ENCODE measurements around the gene NDNF.

Gene NDNF

DNA sequence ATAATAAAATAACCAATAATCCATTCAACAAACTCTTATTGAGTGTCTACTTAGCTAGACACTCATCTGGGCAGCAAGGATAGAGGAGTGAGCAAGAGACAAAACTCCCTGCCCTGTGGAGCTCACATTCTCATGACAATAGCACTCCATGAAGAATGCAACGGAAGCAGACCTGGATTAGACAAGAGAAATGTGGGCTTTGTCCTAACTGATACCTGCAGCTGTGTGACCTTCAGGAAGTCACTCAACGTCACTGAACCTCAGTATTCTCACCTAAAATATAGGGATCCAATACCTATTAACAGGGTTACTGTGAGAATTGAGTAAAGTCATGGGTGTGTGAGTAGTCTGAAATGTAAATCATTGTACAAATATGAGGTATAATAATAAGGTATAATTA is 61.2 kb downstream of the NDNF start:
- no peak for DNase-seq

- DNase-seq = no peak
These were observed 62.5 kb downstream of the NDNF start for GRCh38 chr4:121009578-121010478.

DNA sequence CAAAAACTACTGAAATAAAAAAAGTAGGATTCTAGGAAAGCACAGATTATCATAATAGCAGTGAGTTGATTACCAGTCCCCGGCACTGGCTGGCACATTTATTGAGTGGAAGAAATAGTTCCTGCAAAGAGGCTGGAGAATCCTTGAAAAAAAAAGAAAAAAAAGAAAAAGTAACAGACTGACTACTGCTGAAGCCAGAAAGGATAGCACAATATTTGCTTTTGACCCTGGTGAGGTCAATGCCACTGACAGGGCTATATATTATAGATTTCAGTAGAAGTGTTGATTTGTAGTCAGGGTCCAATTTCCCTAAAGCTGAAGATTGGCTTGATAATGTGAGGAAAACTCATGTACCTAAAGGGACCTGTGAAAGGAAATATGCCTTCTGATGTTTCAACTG is 64.7 kb downstream of the NDNF start:
- DNase-seq = no peak

- no peak for DNase-seq
These were observed 68.5 kb downstream of the NDNF start for GRCh38 chr4:121003863-121004262.

- DNase-seq = no peak
These were observed 76.9 kb downstream of the NDNF start for GRCh38 chr4:120995266-120996010.

GRCh38 chr4:120994521-120994920 is 77.8 kb downstream of the NDNF start:
- DNase-seq = no peak

GRCh38 chr4:120991885-120992284 is 80.5 kb downstream of the NDNF start:
- no peak for DNase-seq

DNA sequence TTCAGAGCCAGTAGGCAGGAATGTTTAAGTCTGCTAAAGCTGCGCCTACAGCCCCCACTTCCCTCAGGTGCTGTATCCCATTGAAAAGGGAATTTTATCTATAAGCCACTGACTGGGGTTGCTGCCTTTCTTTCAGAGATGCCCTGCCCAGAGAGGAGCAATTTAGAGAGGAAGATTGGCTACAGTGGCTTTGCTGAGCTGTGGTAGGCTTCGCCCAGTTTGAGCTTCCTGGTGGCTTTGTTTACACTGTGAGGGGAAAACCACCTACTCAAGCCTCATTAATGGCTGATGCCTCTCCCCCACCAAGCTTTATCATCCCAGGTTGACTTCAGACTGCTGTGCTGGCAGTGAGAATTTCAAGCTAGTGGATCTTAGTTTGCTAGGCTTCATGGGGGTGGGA is 82.1 kb downstream of the NDNF start:
- DNase-seq = no peak
